ENCODE data around the gene SNX24.
"Not testable (repeated sequence)": the region's sequence is repeated elsewhere in the genome, so short reads cannot be mapped to it uniquely, and the experiment has no call there.

GRCh38 chr5:122973759-122974158 lies 128.3 kb downstream of the SNX24 start:
- TF ChIP-seq CTCF, POLR2A (IDR thresholded peaks at IDR 0.05): not testable (repeated sequence)

Measured in right lobe of liver (tissue), 4 donors.